Keratinocyte (primary cell): ENCODE data around the gene ENO1. TPM values are rescaled to one million over a fixed set of nuclear protein-coding genes. Genes with fewer than 3 reads are reported as not detected.

ENCODE experiments used
- DNase-seq: peaks from one replicate; pipeline ENCODE4 v3.0.0-alpha.2; 2011; ENCODE audit warnings: low read depth, missing footprints, low spot score
- FAIRE-seq: peaks from 2 replicates; lab custom pipeline; 2011; peaks lifted over from hg19 to GRCh38; lab: Jason Lieb, UNC
- H2AFZ ChIP-seq: 2 replicates; pipeline ENCODE4 v1.6.0; 2012; ENCODE audit warnings: low read length, control low read depth, inconsistent platforms; ENCODE audit not compliant: control insufficient read depth
- H3K27ac ChIP-seq: 2 replicates; pipeline ENCODE4 v1.5.1; 2011; ENCODE audit warnings: low read length; ENCODE audit not compliant: control insufficient read depth, insufficient read depth
- H3K27me3 ChIP-seq: 3 replicates; pipeline ENCODE4 v1.6.0; 2011; ENCODE audit warnings: low read length; ENCODE audit not compliant: control insufficient read depth, insufficient read depth; ENCODE audit errors: extremely low read depth
- H3K36me3 ChIP-seq, 2 experiments: 2 replicates in 1 of 2; 3 replicates in 1 of 2; pipeline ENCODE4 v1.5.1; 2011; ENCODE audit warnings: low read length in 2 of 2, mild to moderate bottlenecking in 1 of 2; ENCODE audit not compliant: control insufficient read depth in 2 of 2, insufficient read depth in 2 of 2; ENCODE audit errors: extremely low read depth in 1 of 2
- H3K4me1 ChIP-seq: 3 replicates; pipeline ENCODE4 v1.5.1; 2011; ENCODE audit warnings: low read length; ENCODE audit not compliant: control insufficient read depth, insufficient read depth; ENCODE audit errors: extremely low read depth
- H3K4me2 ChIP-seq: 3 replicates; pipeline ENCODE4 v1.6.0; 2011; ENCODE audit warnings: low read depth, low read length; ENCODE audit not compliant: control insufficient read depth, insufficient read depth; ENCODE audit errors: extremely low read depth
- H3K4me3 ChIP-seq, 3 experiments: fragments of 200-600 bp in 1 of 3; sonication (generic) in 1 of 3; 2 replicates in 2 of 3; 3 replicates in 1 of 3; pipeline ENCODE4 v1.5.1; 2011 to 2016; ENCODE audit warnings: low read length in 3 of 3, mild to moderate bottlenecking in 3 of 3, control low read depth in 2 of 3, inconsistent platforms in 1 of 3, low read depth in 1 of 3, mixed read lengths in 1 of 3, mixed run types in 1 of 3, moderate library complexity in 1 of 3; ENCODE audit not compliant: control insufficient read depth in 2 of 3, insufficient read depth in 2 of 3; ENCODE audit errors: extremely low read depth in 1 of 3
- H3K79me2 ChIP-seq: 2 replicates; pipeline ENCODE4 v1.6.0; 2012; ENCODE audit warnings: low read length; ENCODE audit not compliant: control insufficient read depth, insufficient read depth
- H3K9ac ChIP-seq: 3 replicates; pipeline ENCODE4 v1.6.0; 2011; ENCODE audit warnings: low read length; ENCODE audit not compliant: control insufficient read depth, insufficient read depth; ENCODE audit errors: extremely low read depth
- H3K9me1 ChIP-seq: 3 replicates; pipeline ENCODE4 v1.6.0; 2011; ENCODE audit warnings: low read length; ENCODE audit not compliant: control insufficient read depth, insufficient read depth; ENCODE audit errors: extremely low read depth
- H3K9me3 ChIP-seq: 2 replicates; pipeline ENCODE4 v1.5.1; 2012; ENCODE audit warnings: low read depth, low read length; ENCODE audit not compliant: control insufficient read depth
- H4K20me1 ChIP-seq: 3 replicates; pipeline ENCODE4 v1.6.0; 2011; ENCODE audit warnings: low read length; ENCODE audit not compliant: control insufficient read depth, insufficient read depth; ENCODE audit errors: extremely low read depth
- CTCF ChIP-seq, 3 experiments: IDR thresholded peaks in 1 of 3; conservative IDR thresholded peaks in 1 of 3; optimal IDR thresholded peaks in 1 of 3; 2 replicates in 2 of 3; 3 replicates in 1 of 3; pipeline versions ENCODE3 to v1.5.1; 2011; ENCODE audit warnings: low read length in 3 of 3, mild to moderate bottlenecking in 3 of 3, moderate library complexity in 2 of 3, control low read depth in 1 of 3, inconsistent platforms in 1 of 3; ENCODE audit not compliant: insufficient read depth in 2 of 3; ENCODE audit errors: extremely low read depth in 1 of 3
- EZH2 ChIP-seq: IDR thresholded peaks from one replicate; pipeline ENCODE4 v1.6.1; 2012; ENCODE audit warnings: inconsistent platforms, mild to moderate bottlenecking, low read length, moderate library complexity
- dilution Hi-C: fragments of 300-500 bp; cut with MboI; formaldehyde crosslinking; loops from one replicate; pipeline ENCODE4 v1.7.0; 2020; ENCODE audit warnings: low sequenced_read_pairs; ENCODE audit not compliant: extremely low pct_ligation_motif_present
- polyA plus RNA-seq, 5 experiments: library from polyadenylated mRNA; depleted of rRNA in 3 of 5; stranded (reverse) in 3 of 5; stranded (forward) in 1 of 5; unstranded in 1 of 5; fragments of >200 nt; gene quantifications; 1 replicate in 1 of 5; 2 replicates in 3 of 5; 3 replicates in 1 of 5; pipeline versions ENCODE4 v1.2.1 to v1.2.3, GENCODE V29; 2011 to 2012; ENCODE audit warnings: missing spikeins in 2 of 5, low read depth in 1 of 5, low replicate concordance in 1 of 5

Gene ENO1
- polyA plus RNA-seq, 1 donor (not counting 4 experiments of a cell fraction or from before 2014, with no cell fraction given) = 1,908 TPM

DNA sequence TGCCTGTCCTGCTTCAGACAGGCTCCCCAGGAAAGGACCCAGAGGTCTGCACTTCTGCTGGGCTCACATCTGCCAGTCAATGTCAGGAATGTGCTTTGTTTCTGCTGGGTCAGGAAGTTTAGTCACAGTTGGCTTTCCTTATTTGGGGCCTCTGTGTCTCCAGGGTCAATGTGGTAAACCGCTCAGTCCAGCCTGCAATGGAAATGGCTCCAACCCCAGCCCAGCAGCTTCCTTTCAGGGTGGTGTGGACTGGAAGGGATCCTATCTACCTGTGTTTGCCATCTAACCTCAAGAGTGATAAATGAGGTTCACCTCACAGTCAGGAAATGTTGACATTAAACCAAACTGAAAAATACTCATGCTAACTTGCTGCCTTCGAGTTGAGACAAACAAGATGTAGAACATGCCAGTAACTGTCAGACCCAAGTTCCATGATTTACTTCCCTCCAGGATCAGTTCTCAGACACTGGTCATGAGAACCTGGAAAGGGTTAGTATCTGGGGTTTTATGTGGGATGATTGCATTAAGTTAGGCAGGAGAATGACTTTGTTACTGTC lies 20.3 kb downstream of the ENO1 start:
- TF ChIP-seq CTCF (optimal IDR thresholded peaks at IDR 0.05 in 1 of 3, IDR thresholded peaks at IDR 0.05 in 1 of 3, conservative IDR thresholded peaks at IDR 0.05 in 1 of 3; ENCODE audit: extremely low read depth in 1 of 3, insufficient read depth in 2 of 3, low read length in 3 of 3) = no peak
- TF ChIP-seq EZH2 = no peak
- H3K9me1 ChIP-seq = no peaks in the 10 kb centered on the region
- no peaks in the 10 kb centered on the region for H3K4me1 ChIP-seq
- peaks cover 3% of the 10 kb centered on the region for H3K79me2 ChIP-seq
- no peaks in the 10 kb centered on the region for H3K9me3 ChIP-seq
- H2AFZ ChIP-seq = no peak overlapping the region
- DNase-seq = no peak
- H3K4me2 ChIP-seq = no peak overlapping the region
- H3K27me3 ChIP-seq = no peaks in the 10 kb centered on the region
- no peak overlapping the region for H3K4me3 ChIP-seq
- peaks cover 35% of the 10 kb centered on the region for H4K20me1 ChIP-seq
- no peak overlapping the region for H3K27ac ChIP-seq
- H3K9ac ChIP-seq = no peak overlapping the region
- dilution Hi-C loops = no loop called here
- peaks cover 27 to 47% of the 10 kb centered on the region in 2 experiments for H3K36me3 ChIP-seq
- peak; percentile 57 for FAIRE-seq

DNA sequence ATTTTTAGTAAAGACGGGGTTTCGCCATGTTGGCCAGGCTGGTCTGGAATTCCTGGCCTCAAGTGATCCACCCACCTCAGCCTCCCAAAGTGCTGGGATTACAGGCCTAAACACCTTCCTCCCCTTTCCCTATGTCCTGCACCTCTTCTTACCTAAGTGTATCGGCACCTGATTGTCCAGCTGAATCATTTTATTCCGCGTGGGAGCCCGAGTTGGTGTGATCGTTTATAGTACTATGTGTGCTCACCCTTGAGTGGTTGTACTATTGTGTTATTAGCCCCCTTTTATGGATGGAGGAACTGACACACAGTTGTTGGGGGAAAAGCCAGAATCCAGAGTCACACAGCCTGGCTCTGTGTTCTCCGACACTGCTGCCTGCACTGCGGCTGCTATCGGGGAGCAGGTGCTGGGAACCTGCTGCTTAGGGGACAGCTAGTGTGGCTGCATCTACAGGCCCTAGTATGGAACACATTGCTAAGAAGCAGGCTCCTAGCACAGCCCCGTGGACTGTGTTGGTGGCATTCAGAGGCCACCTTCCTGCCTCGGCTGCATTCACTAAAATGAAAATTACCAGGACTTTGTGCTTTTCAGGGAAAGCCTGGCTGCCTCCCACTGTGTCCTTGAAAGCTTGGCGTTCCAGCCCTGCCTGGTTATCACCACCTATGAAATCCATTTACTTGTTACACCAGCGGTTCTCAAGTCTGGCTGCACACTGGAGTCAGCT lies 21.6 kb downstream of the ENO1 start:
- Histone ChIP-seq H4K20me1 (peaks cover 22% of the 10 kb centered on the region), H3K79me2 (no peaks in the 10 kb centered on the region), H3K9ac (no peak overlapping the region), H3K27ac (no peak overlapping the region), H3K4me1 (no peaks in the 10 kb centered on the region), H2AFZ (no peak overlapping the region), H3K9me3 (no peaks in the 10 kb centered on the region), H3K27me3 (no peaks in the 10 kb centered on the region), H3K4me3 (no peak overlapping the region), H3K4me2 (no peak overlapping the region), H3K36me3 (peaks cover 17 to 34% of the 10 kb centered on the region in 2 experiments), H3K9me1 (no peaks in the 10 kb centered on the region)
- no peak for DNase-seq
- FAIRE-seq = no peak
- TF ChIP-seq EZH2 (no peak), CTCF (optimal IDR thresholded peaks at IDR 0.05 in 1 of 3, IDR thresholded peaks at IDR 0.05 in 1 of 3, conservative IDR thresholded peaks at IDR 0.05 in 1 of 3; ENCODE audit: extremely low read depth in 1 of 3, insufficient read depth in 2 of 3, low read length in 3 of 3) (no peak)
- dilution Hi-C loops = no loop called here
